Naive thymus-derived CD4-positive, alpha-beta T cell (primary cell): ENCODE data around the gene BCAS4. TPM values are rescaled to one million over a fixed set of nuclear protein-coding genes. Genes with fewer than 3 reads are reported as not detected.
A peak's percentile ranks its signal among the peaks of the same experiment; 100 is the strongest.

Source experiments
- ATAC-seq: fragments of 150-1000 bp; cut with Tn5 transposase; 2 replicates; pipeline ENCODE4 v1.10.0; 2021; ENCODE audit warnings: mild to moderate bottlenecking, moderate library complexity
- CTCF ChIA-PET: fragments of 350-600 bp; sonication (Branson Sonifier 250); formaldehyde crosslinking; loops from one replicate; lab custom pipeline; 2021; ENCODE audit warnings: antibody characterized with exemption; lab: Charles Lee
- POLR2A ChIA-PET: fragments of 350-600 bp; sonication (Branson Sonifier 250); formaldehyde crosslinking; loops from one replicate; lab custom pipeline; 2021; ENCODE audit warnings: antibody characterized with exemption, inconsistent platforms; lab: Charles Lee
- DNase-seq, 9 donors: peaks; one replicate each; pipeline versions ENCODE4 v3.0.0 to v3.0.0-alpha.2; 2020 to 2022; ENCODE audit warnings: mixed read lengths in 1 of 9
- H3K27ac ChIP-seq: one replicate; pipeline ENCODE4 v1.7.0; 2013; ENCODE audit warnings: mild to moderate bottlenecking, low read depth, low read length, moderate library complexity
- H3K27me3 ChIP-seq, 2 donors: one replicate each; pipeline ENCODE4 v1.7.0; 2013; ENCODE audit warnings: low read length in 2 of 2, mild to moderate bottlenecking in 2 of 2, moderate library complexity in 2 of 2; ENCODE audit not compliant: control insufficient read depth in 2 of 2, insufficient read depth in 2 of 2
- H3K36me3 ChIP-seq, 3 experiments: 1 replicate in 2 of 3; 2 replicates in 1 of 3; pipeline ENCODE4 v1.7.0; 2013; ENCODE audit warnings: low read length in 3 of 3, mild to moderate bottlenecking in 3 of 3, moderate library complexity in 1 of 3; ENCODE audit not compliant: insufficient read depth in 3 of 3, control insufficient read depth in 2 of 3
- H3K4me1 ChIP-seq, 2 donors: one replicate each; pipeline ENCODE4 v1.7.0; 2013; ENCODE audit warnings: low read length in 2 of 2, mild to moderate bottlenecking in 2 of 2, moderate library complexity in 1 of 2; ENCODE audit not compliant: control insufficient read depth in 2 of 2, insufficient read depth in 2 of 2
- H3K4me3 ChIP-seq: 2 replicates; pipeline ENCODE4 v1.7.0; 2013; ENCODE audit warnings: mild to moderate bottlenecking, low read length
- H3K9me3 ChIP-seq, 3 experiments: 1 replicate in 2 of 3; 2 replicates in 1 of 3; pipeline ENCODE4 v1.7.0; 2013; ENCODE audit warnings: low read length in 3 of 3; ENCODE audit not compliant: control insufficient read depth in 2 of 3
- H3K27ac Mint-ChIP-seq, 9 donors: one replicate each; pipeline ENCODE4 v1.8.0; 2020 to 2022; ENCODE audit warnings: mixed read lengths in 9 of 9, mild to moderate bottlenecking in 8 of 9, moderate library complexity in 5 of 9, inconsistent platforms in 2 of 9
- H3K27me3 Mint-ChIP-seq, 5 donors: one replicate each; pipeline ENCODE4 v1.8.0; 2021 to 2022; ENCODE audit warnings: mixed read lengths in 5 of 5, mild to moderate bottlenecking in 1 of 5
- H3K36me3 Mint-ChIP-seq, 5 donors: one replicate each; pipeline ENCODE4 v1.8.0; 2020 to 2022; ENCODE audit warnings: mixed read lengths in 5 of 5, mild to moderate bottlenecking in 3 of 5, inconsistent platforms in 1 of 5
- H3K4me1 Mint-ChIP-seq, 7 donors: one replicate each; pipeline ENCODE4 v1.8.0; 2020 to 2022; ENCODE audit warnings: mixed read lengths in 7 of 7, mild to moderate bottlenecking in 3 of 7, inconsistent platforms in 1 of 7
- H3K4me3 Mint-ChIP-seq, 10 donors: one replicate each; pipeline ENCODE4 v1.8.0; 2020 to 2022; ENCODE audit warnings: mild to moderate bottlenecking in 10 of 10, mixed read lengths in 10 of 10, moderate library complexity in 6 of 10, inconsistent platforms in 2 of 10
- H3K9me3 Mint-ChIP-seq, 11 donors: one replicate each; pipeline ENCODE4 v1.8.0; 2020 to 2022; ENCODE audit warnings: mixed read lengths in 11 of 11, mild to moderate bottlenecking in 4 of 11, inconsistent platforms in 1 of 11, moderate library complexity in 1 of 11
- intact Hi-C, 2 donors: fragments of 100-400 bp; cut with micrococcal nuclease; formaldehyde crosslinking; loops; one replicate each; pipeline ENCODE4 v1.15.1; 2023
- polyA plus RNA-seq, 2 donors: library from polyadenylated mRNA; unstranded; fragments of 300-500 nt; fragmentation: Illumina TruSeq; gene quantifications; one replicate each; pipeline ENCODE4 v1.2.3, GENCODE V29; 2021
- total RNA-seq, 6 experiments: library from RNA in 5 of 6; stranded (reverse) in 5 of 6; gene quantifications; 1 replicate in 5 of 6; 2 replicates in 1 of 6; pipeline ENCODE4 v1.2.3 and lab custom pipeline; 2021 to 2026

BCAS4 gene
- total and polyA plus RNA-seq, 7 experiments from 2014 or later: 5.5 to 54.0 (median 24.1) TPM

- Mint-ChIP-seq H3K9me3 (no peaks in the 10 kb centered on the region), H3K27me3 (no peaks in the 10 kb centered on the region), H3K36me3 (peaks cover 0 to 25% (median 18%) of the 10 kb centered on the region in 5 donors), H3K4me1 (peaks cover 10 to 39% (median 36%) of the 10 kb centered on the region in 7 donors), H3K27ac (peak overlapping the region in 1 of 9 donors; percentile 9), H3K4me3 (no peak overlapping the region)
- ChIA-PET POLR2A (no interaction called here), CTCF (no interaction called here)
- DNase-seq: no peak
- H3K27ac ChIP-seq: no peak overlapping the region
- H3K4me3 ChIP-seq: no peak overlapping the region
- H3K9me3 ChIP-seq: no peaks in the 10 kb centered on the region
- intact Hi-C loops: no loop called here
- H3K36me3 ChIP-seq: peaks cover 5 to 55% (median 6%) of the 10 kb centered on the region in 3 experiments
- ATAC-seq: no peak
- no peaks in the 10 kb centered on the region for H3K27me3 ChIP-seq
- no peaks in the 10 kb centered on the region for H3K4me1 ChIP-seq
These were observed 105.4 kb downstream of the BCAS4 start for GRCh38 chr20:50900261-50900660.

- Mint-ChIP-seq H3K27me3 (no peaks in the 10 kb centered on the region), H3K9me3 (no peaks in the 10 kb centered on the region), H3K27ac (peak overlapping the region in 6 of 9 donors; percentile 12 to 53 (median 40)), H3K4me3 (no peak overlapping the region), H3K36me3 (peaks cover 0 to 25% (median 18%) of the 10 kb centered on the region in 5 donors), H3K4me1 (peaks cover 16 to 50% (median 46%) of the 10 kb centered on the region in 7 donors)
- no peak overlapping the region for H3K27ac ChIP-seq
- POLR2A ChIA-PET: no interaction called here
- H3K9me3 ChIP-seq: no peaks in the 10 kb centered on the region
- no peaks in the 10 kb centered on the region for H3K27me3 ChIP-seq
- H3K36me3 ChIP-seq: peaks cover 5 to 55% (median 6%) of the 10 kb centered on the region in 3 experiments
- H3K4me1 ChIP-seq: peaks cover 0 to 4% of the 10 kb centered on the region in 2 donors
- CTCF ChIA-PET: no interaction called here
- intact Hi-C loops: no loop called here
- DNase-seq (no peak), ATAC-seq (no peak)
- no peak overlapping the region for H3K4me3 ChIP-seq
These were observed 106.4 kb downstream of the BCAS4 start for GRCh38 chr20:50901301-50901700.

- DNase-seq: no peak
These were observed 108.6 kb downstream of the BCAS4 start for GRCh38 chr20:50903353-50904051.

GRCh38 chr20:50904067-50904570 lies 109.3 kb downstream of the BCAS4 start:
- ChIA-PET POLR2A (interaction anchor here (1.0 kb wide), 1 partner anchor 13 kb away, joined by 3 read pairs; no protein-coding TSS in a partner anchor), CTCF (no interaction called here)
- Mint-ChIP-seq H3K27me3 (no peaks in the 10 kb centered on the region), H3K36me3 (peaks cover 0 to 16% (median 12%) of the 10 kb centered on the region in 5 donors), H3K4me1 (peaks cover 18 to 67% (median 60%) of the 10 kb centered on the region in 7 donors), H3K4me3 (peak overlapping the region in 1 of 10 donors; percentile 7), H3K9me3 (no peaks in the 10 kb centered on the region), H3K27ac (peak overlapping the region in 8 of 9 donors; percentile 28 to 90 (median 62))
- ATAC-seq (no peak), DNase-seq (no peak)
- Histone ChIP-seq H3K4me3 (no peak overlapping the region), H3K9me3 (no peaks in the 10 kb centered on the region), H3K27ac (no peak overlapping the region), H3K27me3 (no peaks in the 10 kb centered on the region), H3K36me3 (peaks cover 5 to 36% (median 6%) of the 10 kb centered on the region in 3 experiments), H3K4me1 (peaks cover 0 to 4% of the 10 kb centered on the region in 2 donors)
- intact Hi-C loops: no loop called here

More at GRCh38 chr20:50903353-50904051, 108.6 kb downstream of the BCAS4 start:
- ChIA-PET POLR2A (interaction anchor here (1.0 kb wide), 1 partner anchor 13 kb away, joined by 3 read pairs; no protein-coding TSS in a partner anchor), CTCF (no interaction called here)
- H3K27ac Mint-ChIP-seq: peak overlapping the region in 7 of 9 donors; percentile 3 to 86 (median 53)
- no peak overlapping the region for H3K4me3 ChIP-seq
- peaks cover 18 to 63% (median 58%) of the 10 kb centered on the region in 7 donors for H3K4me1 Mint-ChIP-seq
- peaks cover 5 to 41% (median 6%) of the 10 kb centered on the region in 3 experiments for H3K36me3 ChIP-seq
- H3K27me3 ChIP-seq: no peaks in the 10 kb centered on the region
- intact Hi-C loops: no loop called here
- H3K9me3 Mint-ChIP-seq: no peaks in the 10 kb centered on the region
- H3K27me3 Mint-ChIP-seq: no peaks in the 10 kb centered on the region
- ATAC-seq: no peak
- H3K4me3 Mint-ChIP-seq: no peak overlapping the region
- H3K36me3 Mint-ChIP-seq: peaks cover 0 to 17% (median 12%) of the 10 kb centered on the region in 5 donors
- H3K9me3 ChIP-seq: no peaks in the 10 kb centered on the region
- H3K27ac ChIP-seq: no peak overlapping the region
- peaks cover 0 to 4% of the 10 kb centered on the region in 2 donors for H3K4me1 ChIP-seq

- peak overlapping the region in 2 of 10 donors; percentile 2 for H3K4me3 Mint-ChIP-seq
- peaks cover 37 to 86% (median 73%) of the 10 kb centered on the region in 7 donors for H3K4me1 Mint-ChIP-seq
- no peaks in the 10 kb centered on the region for H3K27me3 Mint-ChIP-seq
- Histone ChIP-seq H3K4me1 (peaks cover 16 to 22% of the 10 kb centered on the region in 2 donors), H3K4me3 (no peak overlapping the region), H3K27ac (no peak overlapping the region), H3K27me3 (no peaks in the 10 kb centered on the region), H3K9me3 (no peaks in the 10 kb centered on the region), H3K36me3 (no peaks in the 10 kb centered on the region)
- H3K36me3 Mint-ChIP-seq: peaks cover 0 to 10% (median 3%) of the 10 kb centered on the region in 5 donors
- no peak for ATAC-seq
- ChIA-PET CTCF (interaction anchor here (1.4 to 2.8 kb wide), 3 partner anchors 20 to 115 kb away, joined by 4 to 13 read pairs (median 6); partner anchors contain the start of gene BCAS4), POLR2A (interaction anchor here (0.6 to 1.1 kb wide), 3 partner anchors 14 to 172 kb away, joined by 3 to 7 read pairs (median 3); no protein-coding TSS in a partner anchor)
- intact Hi-C loops: no loop called here
- DNase-seq: no peak
- no peaks in the 10 kb centered on the region for H3K9me3 Mint-ChIP-seq
- peak overlapping the region in 7 of 9 donors; percentile 4 to 74 (median 42) for H3K27ac Mint-ChIP-seq
These were observed 114.6 kb downstream of the BCAS4 start for GRCh38 chr20:50909413-50909812.

- Mint-ChIP-seq H3K27ac (peak overlapping the region; percentile 7 to 79 (median 52)), H3K9me3 (no peaks in the 10 kb centered on the region), H3K4me1 (peaks cover 46 to 86% (median 74%) of the 10 kb centered on the region in 7 donors), H3K4me3 (peak overlapping the region in 2 of 10 donors; percentile 22 to 23), H3K27me3 (no peaks in the 10 kb centered on the region), H3K36me3 (peaks cover 0 to 12% (median 3%) of the 10 kb centered on the region in 5 donors)
- ChIA-PET POLR2A (interaction anchor here (0.6 to 1.5 kb wide), 3 partner anchors 13 to 116 kb away, joined by 4 to 5 read pairs (median 5); partner anchors contain the start of genes ADNP and BCAS4), CTCF (interaction anchor here (0.5 to 1.6 kb wide), 3 partner anchors 116 to 658 kb away, joined by 4 to 5 read pairs (median 4); partner anchors contain the start of gene BCAS4)
- DNase-seq (no peak), ATAC-seq (no peak)
- H3K27me3 ChIP-seq: no peaks in the 10 kb centered on the region
- intact Hi-C loops: no loop called here
- no peaks in the 10 kb centered on the region for H3K9me3 ChIP-seq
- no peak overlapping the region for H3K27ac ChIP-seq
- peaks cover 24 to 30% of the 10 kb centered on the region in 2 donors for H3K4me1 ChIP-seq
- H3K36me3 ChIP-seq: no peaks in the 10 kb centered on the region
- H3K4me3 ChIP-seq: no peak overlapping the region
These were observed 116.2 kb downstream of the BCAS4 start for GRCh38 chr20:50911030-50911429.
